PC-9 (cell line): ENCODE measurements around the gene CCDC174. TPM values are rescaled to one million over a fixed set of nuclear protein-coding genes. Genes with fewer than 3 reads are reported as not detected.
"Not testable (repeated sequence)": the region's sequence is repeated elsewhere in the genome, so short reads cannot be mapped to it uniquely, and the experiment has no call there.

ENCODE experiments used
- BruUV-seq: library from RNA; stranded (reverse); fragments of 400-500 nt; replicated peaks from 2 replicates; lab custom pipeline; 2021; lab: Mats Ljungman, UMichigan
- CTCF ChIA-PET: fragments of 300-600 bp; sonication (Branson Sonifier 250); formaldehyde crosslinking; loops from one replicate; lab custom pipeline; 2022; ENCODE audit warnings: antibody characterized with exemption; lab: Charles Lee
- POLR2A ChIA-PET: fragments of 300-600 bp; sonication (Branson Sonifier 250); formaldehyde crosslinking; loops from one replicate; lab custom pipeline; 2022; ENCODE audit warnings: antibody characterized with exemption; ENCODE audit not compliant: unreplicated experiment; lab: Charles Lee
- DNase-seq, 2 experiments: peaks; one replicate each; pipeline versions ENCODE4 v3.0.0 to v3.0.0-alpha.2; 2015 to 2022; ENCODE audit warnings: mixed read lengths in 1 of 2
- H2AFZ ChIP-seq: fragments of 200-600 bp; sonication (generic); 2 replicates; pipeline ENCODE4 v1.8.1; 2017; ENCODE audit warnings: antibody characterized with exemption
- H3F3A ChIP-seq: fragments of 200-600 bp; sonication (generic); 2 replicates; pipeline ENCODE4 v1.8.1; 2017; ENCODE audit warnings: antibody characterized with exemption, mild to moderate bottlenecking, low read depth; ENCODE audit not compliant: insufficient read depth
- H3K27ac ChIP-seq: fragments of 200-600 bp; sonication (generic); 2 replicates; pipeline ENCODE4 v1.6.1; 2016; ENCODE audit warnings: mixed run types
- H3K27me3 ChIP-seq: fragments of 200-600 bp; sonication (generic); 2 replicates; pipeline ENCODE4 v1.6.1; 2016; ENCODE audit warnings: low read depth, mixed run types; ENCODE audit not compliant: insufficient read depth
- H3K36me3 ChIP-seq: fragments of 200-600 bp; sonication (generic); 2 replicates; pipeline ENCODE4 v1.6.1; 2016; ENCODE audit warnings: low read depth, mixed run types
- H3K4me1 ChIP-seq: fragments of 200-600 bp; sonication (generic); replicated peaks from 2 replicates; pipeline ENCODE4 v1.6.1; 2016; ENCODE audit warnings: mixed run types; ENCODE audit not compliant: insufficient read depth
- H3K4me2 ChIP-seq: fragments of 200-600 bp; sonication (generic); 2 replicates; pipeline ENCODE4 v1.6.1; 2017; ENCODE audit warnings: mixed run types
- H3K4me3 ChIP-seq: fragments of 200-600 bp; sonication (generic); 2 replicates; pipeline ENCODE4 v1.6.1; 2016; ENCODE audit warnings: mixed run types
- H3K79me2 ChIP-seq: fragments of 200-600 bp; sonication (generic); 2 replicates; pipeline ENCODE4 v1.6.1; 2017; ENCODE audit warnings: low read depth, mixed run types
- H3K9me2 ChIP-seq: fragments of 200-600 bp; sonication (generic); 2 replicates; pipeline ENCODE4 v1.8.1; 2017; ENCODE audit warnings: mild to moderate bottlenecking; ENCODE audit not compliant: insufficient read depth
- H3K9me3 ChIP-seq: fragments of 200-600 bp; sonication (generic); 2 replicates; pipeline ENCODE4 v1.8.1; 2016; ENCODE audit warnings: low read depth; ENCODE audit not compliant: insufficient read depth
- H4K20me1 ChIP-seq: fragments of 200-600 bp; sonication (generic); 2 replicates; pipeline ENCODE4 v1.8.1; 2017; ENCODE audit not compliant: insufficient read depth
- CTCF ChIP-seq: fragments of 200-600 bp; sonication (generic); conservative IDR thresholded peaks from 2 replicates; pipeline ENCODE4 v1.6.1; 2017; ENCODE audit warnings: mixed run types, antibody characterized with exemption, mild to moderate bottlenecking, moderate library complexity
- EZH2 ChIP-seq: fragments of 200-600 bp; sonication (generic); IDR thresholded peaks from 2 replicates; pipeline ENCODE4 v1.8.0; 2017; ENCODE audit warnings: antibody characterized with exemption, low read depth
- intact Hi-C: fragments of 100-400 bp; cut with micrococcal nuclease; formaldehyde crosslinking; loops from one replicate; pipeline ENCODE4 v1.10.0; 2022; ENCODE audit not compliant: unreplicated experiment
- total RNA-seq: library from RNA; stranded (reverse); gene quantifications from 2 replicates; pipeline ENCODE4 v1.2.3, GENCODE V29; 2021

Gene CCDC174
- total RNA-seq, 1 experiment from 2014 or later, result 14.7 TPM

DNA sequence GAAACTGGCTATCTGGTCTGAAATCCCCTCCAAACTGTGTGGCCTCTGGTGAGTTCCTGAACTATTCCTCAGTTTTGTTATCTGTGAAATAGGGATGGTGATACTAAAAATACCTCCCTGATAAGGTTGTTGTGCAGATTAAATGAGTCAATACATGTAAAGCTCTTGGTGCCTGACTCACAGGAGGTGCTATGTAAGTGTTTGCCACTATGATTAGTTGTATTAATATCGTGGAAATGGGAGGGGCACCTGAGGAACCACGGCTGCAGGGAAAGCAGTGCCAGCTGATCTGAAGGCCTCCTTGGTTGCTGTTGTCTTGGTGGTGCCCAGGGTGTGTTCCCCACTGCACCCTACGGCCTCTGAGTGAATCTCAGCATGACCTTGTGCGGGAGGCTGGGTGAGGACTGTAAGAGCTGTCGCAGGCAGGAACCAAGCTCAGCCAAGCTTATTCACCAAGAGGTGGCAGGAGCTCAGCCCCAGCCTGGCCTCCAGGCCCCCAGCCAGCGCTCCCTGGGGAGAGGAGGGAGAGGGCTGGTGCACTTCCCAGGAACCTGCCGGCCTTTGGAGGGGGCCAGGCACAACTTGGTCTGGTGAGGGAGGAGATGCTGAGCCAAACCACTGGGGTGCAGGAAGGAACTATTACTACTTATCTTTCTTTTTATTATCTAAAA lies 44.8 kb upstream of the CCDC174 start:
- no peaks in the 10 kb centered on the region for H3K79me2 ChIP-seq
- H4K20me1 ChIP-seq, result no peaks in the 10 kb centered on the region
- TF ChIP-seq CTCF (no peak), EZH2 (no peak)
- intact Hi-C loops, result no loop called here
- ChIA-PET POLR2A (interaction anchor here (0.7 kb wide), 1 partner anchor 590 kb away, joined by 3 read pairs; no protein-coding TSS in a partner anchor), CTCF (interaction anchor here (0.6 kb wide), 1 partner anchor 195 kb away, joined by 9 read pairs; no protein-coding TSS in a partner anchor)
- no peaks in the 10 kb centered on the region for H3K4me1 ChIP-seq
- H3K9me2 ChIP-seq, result no peaks in the 10 kb centered on the region
- no peaks in the 10 kb centered on the region for H3K9me3 ChIP-seq
- DNase-seq, result no peak
- H3F3A ChIP-seq, result no peaks in the 10 kb centered on the region
- no peak overlapping the region for H3K27ac ChIP-seq
- no peak overlapping the region for H2AFZ ChIP-seq
- H3K4me3 ChIP-seq, result no peak overlapping the region
- H3K4me2 ChIP-seq, result no peak overlapping the region
- no TSS peak for BruUV-seq
- H3K27me3 ChIP-seq, result peaks cover 58% of the 10 kb centered on the region
- H3K36me3 ChIP-seq, result no peaks in the 10 kb centered on the region

GRCh38 chr3:14608298-14608697 lies 43.3 kb upstream of the CCDC174 start:
- BruUV-seq, result no TSS peak
- Histone ChIP-seq H3K4me3 (no peak overlapping the region), H3K27me3 (peaks cover 49% of the 10 kb centered on the region), H2AFZ (no peak overlapping the region), H3F3A (no peaks in the 10 kb centered on the region), H3K36me3 (no peaks in the 10 kb centered on the region), H3K79me2 (no peaks in the 10 kb centered on the region), H3K9me3 (no peaks in the 10 kb centered on the region), H3K27ac (no peak overlapping the region), H4K20me1 (no peaks in the 10 kb centered on the region), H3K4me2 (no peak overlapping the region), H3K9me2 (no peaks in the 10 kb centered on the region), H3K4me1 (no peaks in the 10 kb centered on the region)
- no peak for DNase-seq
- ChIA-PET POLR2A (no interaction called here), CTCF (no interaction called here)
- intact Hi-C loops, result no loop called here
- TF ChIP-seq CTCF, result no peak
- no peak for TF ChIP-seq EZH2

- H3K4me3 ChIP-seq, intact Hi-C loops, H2AFZ ChIP-seq, CTCF ChIA-PET, H3K9me2 ChIP-seq, BruUV-seq, H3F3A ChIP-seq, H3K27ac ChIP-seq, POLR2A ChIA-PET, H3K4me2 ChIP-seq, H3K9me3 ChIP-seq, H4K20me1 ChIP-seq, DNase-seq, H3K79me2 ChIP-seq, H3K4me1 ChIP-seq, H3K36me3 ChIP-seq: not testable (repeated sequence)
- peaks cover 41% of the 10 kb centered on the region for H3K27me3 ChIP-seq
These were observed 42.5 kb upstream of the CCDC174 start for GRCh38 chr3:14609058-14609457.

DNA sequence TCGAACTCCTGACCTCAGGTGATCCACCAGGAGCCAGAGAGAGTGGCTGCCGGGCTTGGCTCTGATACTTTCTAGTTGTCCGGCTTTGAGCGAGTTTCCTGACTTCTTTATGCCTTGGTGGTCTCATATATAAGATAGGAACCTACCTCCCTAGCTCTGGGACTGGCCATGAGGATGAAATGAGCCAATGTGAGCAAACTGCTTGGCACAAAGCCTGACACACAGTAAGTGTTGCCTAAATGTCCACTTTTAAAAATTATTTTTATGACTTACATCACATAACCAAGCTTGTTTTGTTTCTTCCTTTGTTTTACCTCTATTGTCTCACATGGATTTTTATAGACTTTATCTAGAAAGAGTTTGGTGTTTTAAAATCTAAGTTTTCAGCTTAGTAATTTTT lies 42.1 kb upstream of the CCDC174 start:
- Histone ChIP-seq H3K4me3 (no peak overlapping the region), H2AFZ (no peak overlapping the region), H3F3A (no peaks in the 10 kb centered on the region), H3K79me2 (no peaks in the 10 kb centered on the region), H3K9me3 (no peaks in the 10 kb centered on the region), H3K4me1 (no peaks in the 10 kb centered on the region), H3K27me3 (peaks cover 37% of the 10 kb centered on the region), H3K36me3 (no peaks in the 10 kb centered on the region), H3K27ac (no peak overlapping the region), H3K4me2 (no peak overlapping the region), H3K9me2 (no peaks in the 10 kb centered on the region), H4K20me1 (no peaks in the 10 kb centered on the region)
- no peak for DNase-seq
- BruUV-seq, result no TSS peak
- POLR2A ChIA-PET, result no interaction called here
- intact Hi-C loops, result no loop called here
- no peak for TF ChIP-seq EZH2
- no peak for TF ChIP-seq CTCF
- CTCF ChIA-PET, result no interaction called here
